ENCODE results near the gene PKD2. TPM values are rescaled to one million over a fixed set of nuclear protein-coding genes. Genes with fewer than 3 reads are reported as not detected.
A peak's percentile ranks its signal among the peaks of the same experiment; 100 is the strongest.
"Not testable (repeated sequence)": the region's sequence is repeated elsewhere in the genome, so short reads cannot be mapped to it uniquely, and the experiment has no call there.

The PKD2 gene
- total and polyA plus RNA-seq, 7 donors: 1.4 to 123 (median 67.6) TPM

GRCh38 chr4:87985097-87985886 lies 22.1 kb upstream of the PKD2 start:
- no peak for TF ChIP-seq POLR2AphosphoS5 (IDR thresholded peaks at IDR 0.05)
- peak in 3 of 4 experiments; percentile 10 to 47 (median 16) for TF ChIP-seq CTCF (IDR thresholded peaks at IDR 0.05)
- Histone ChIP-seq H3K27me3 (no peaks in the 10 kb centered on the region), H3K9me3 (no peaks in the 10 kb centered on the region), H3K36me3 (no peaks in the 10 kb centered on the region), H3K27ac (no peak overlapping the region), H3K4me3 (no peak overlapping the region), H3K4me1 (no peaks in the 10 kb centered on the region)
- intact Hi-C loops (cut with DNase I): no loop called here
- 0 to 2% methylated on average over 1 of the region's 1 CpG for WGBS, 2 donors
- DNase-seq: no peak

GRCh38 chr4:87985887-87986200 lies 21.6 kb upstream of the PKD2 start:
- intact Hi-C loops (cut with DNase I): no loop called here
- no peaks in the 10 kb centered on the region for H3K4me1 ChIP-seq
- 64 to 86% methylated on average over 4 of the region's 4 CpGs for WGBS, 2 donors
- H3K36me3 ChIP-seq: no peaks in the 10 kb centered on the region
- no peak for DNase-seq
- H3K9me3 ChIP-seq: no peaks in the 10 kb centered on the region
- no peak overlapping the region for H3K4me3 ChIP-seq
- no peak overlapping the region for H3K27ac ChIP-seq
- H3K27me3 ChIP-seq: no peaks in the 10 kb centered on the region
- no peak for TF ChIP-seq POLR2A (IDR thresholded peaks at IDR 0.05)
- no peak for TF ChIP-seq POLR2AphosphoS5 (IDR thresholded peaks at IDR 0.05)
- no peak for TF ChIP-seq EP300 (IDR thresholded peaks at IDR 0.05)
- no peak for TF ChIP-seq CTCF (IDR thresholded peaks at IDR 0.05)

- WGBS, 2 donors: 84 to 94% methylated on average over 9 of the region's 9 CpGs
- no peak overlapping the region for H3K4me3 ChIP-seq
- no peaks in the 10 kb centered on the region for H3K36me3 ChIP-seq
- TF ChIP-seq POLR2AphosphoS5 (IDR thresholded peaks at IDR 0.05): no peak
- no peak for TF ChIP-seq EP300 (IDR thresholded peaks at IDR 0.05)
- no peak for TF ChIP-seq CTCF (IDR thresholded peaks at IDR 0.05)
- no peak for TF ChIP-seq POLR2A (IDR thresholded peaks at IDR 0.05)
- no peaks in the 10 kb centered on the region for H3K4me1 ChIP-seq
- DNase-seq: no peak
- H3K9me3 ChIP-seq: no peaks in the 10 kb centered on the region
- intact Hi-C loops (cut with DNase I): no loop called here
- no peaks in the 10 kb centered on the region for H3K27me3 ChIP-seq
- H3K27ac ChIP-seq: no peak overlapping the region
Observed at GRCh38 chr4:87986508-87986907, 20.9 kb upstream of the PKD2 start.

GRCh38 chr4:87989765-87990164 lies 17.7 kb upstream of the PKD2 start:
- TF ChIP-seq CTCF (IDR thresholded peaks at IDR 0.05) (no peak), POLR2A (IDR thresholded peaks at IDR 0.05) (no peak), POLR2AphosphoS5 (IDR thresholded peaks at IDR 0.05) (no peak), EP300 (IDR thresholded peaks at IDR 0.05) (no peak)
- WGBS, 2 donors: 86 to 90% methylated on average over 4 of the region's 4 CpGs

GRCh38 chr4:87995435-87995834 lies 12.0 kb upstream of the PKD2 start:
- Histone ChIP-seq H3K4me3 (no peak overlapping the region), H3K36me3 (no peaks in the 10 kb centered on the region), H3K27ac (no peak overlapping the region), H3K4me1 (no peaks in the 10 kb centered on the region), H3K27me3 (no peaks in the 10 kb centered on the region), H3K9me3 (no peaks in the 10 kb centered on the region)
- intact Hi-C loops (cut with DNase I): no loop called here
- DNase-seq: no peak
- TF ChIP-seq POLR2A (IDR thresholded peaks at IDR 0.05): no peak
- no peak for TF ChIP-seq EP300 (IDR thresholded peaks at IDR 0.05)
- TF ChIP-seq POLR2AphosphoS5 (IDR thresholded peaks at IDR 0.05): no peak
- TF ChIP-seq CTCF (IDR thresholded peaks at IDR 0.05): no peak
- WGBS, 2 donors: 75 to 78% methylated on average over 3 of the region's 3 CpGs

More at GRCh38 chr4:87989765-87990164, 17.7 kb upstream of the PKD2 start:
- Histone ChIP-seq H3K36me3 (no peaks in the 10 kb centered on the region), H3K27ac (no peak overlapping the region), H3K27me3 (no peaks in the 10 kb centered on the region), H3K9me3 (no peaks in the 10 kb centered on the region), H3K4me1 (no peaks in the 10 kb centered on the region), H3K4me3 (no peak overlapping the region)
- no peak for DNase-seq
- intact Hi-C loops (cut with DNase I): no loop called here

- WGBS, 2 donors: 86 to 89% methylated on average over 2 of the region's 2 CpGs
- DNase-seq; H3K4me1 ChIP-seq; H3K27me3 ChIP-seq; intact Hi-C loops (cut with DNase I); H3K27ac ChIP-seq; H3K4me3 ChIP-seq; H3K36me3 ChIP-seq; H3K9me3 ChIP-seq: not testable (repeated sequence)
Observed at GRCh38 chr4:87999191-87999691, 8.2 kb upstream of the PKD2 start.

Data from sigmoid colon (tissue), 7 donors.